GM23338 (cell line): Measurements from ENCODE around the gene CCR6. TPM values are rescaled to one million over a fixed set of nuclear protein-coding genes. Genes with fewer than 3 reads are reported as not detected.
A peak's percentile ranks its signal among the peaks of the same experiment; 100 is the strongest.

Experiments
- ATAC-seq: fragments of 200-7000 bp; cut with Tn5 transposase; 3 replicates; pipeline ENCODE4 v1.9.1; 2020
- DNase-seq: peaks from one replicate; pipeline ENCODE4 v3.0.0-alpha.2; 2015; ENCODE audit warnings: low spot score
- H2AFZ ChIP-seq: fragments of 200-600 bp; sonication (generic); 2 replicates; pipeline ENCODE4 v1.8.0; 2016; ENCODE audit warnings: antibody characterized with exemption, mild to moderate bottlenecking, moderate library complexity
- H3F3A ChIP-seq: fragments of 200-600 bp; sonication (generic); replicated peaks from 2 replicates; pipeline ENCODE4 v1.8.0; 2017; ENCODE audit warnings: antibody characterized with exemption, mixed run types, low read depth
- H3K27ac ChIP-seq: fragments of 200-600 bp; sonication (generic); 2 replicates; pipeline ENCODE4 v1.6.1; 2016; ENCODE audit warnings: low read depth
- H3K27me3 ChIP-seq: fragments of 200-600 bp; sonication (generic); 2 replicates; pipeline ENCODE4 v1.8.0; 2016; ENCODE audit warnings: mild to moderate bottlenecking, mixed run types, moderate library complexity; ENCODE audit not compliant: insufficient read depth
- H3K36me3 ChIP-seq: fragments of 200-600 bp; sonication (generic); 2 replicates; pipeline ENCODE4 v1.8.0; 2016; ENCODE audit warnings: mild to moderate bottlenecking; ENCODE audit not compliant: insufficient read depth
- H3K4me1 ChIP-seq: fragments of 200-600 bp; sonication (generic); 2 replicates; pipeline ENCODE4 v1.8.0; 2016; ENCODE audit warnings: mild to moderate bottlenecking, moderate library complexity; ENCODE audit not compliant: insufficient read depth
- H3K4me2 ChIP-seq: fragments of 200-600 bp; sonication (generic); 2 replicates; pipeline ENCODE4 v1.7.1; 2017; ENCODE audit warnings: mixed run types
- H3K4me3 ChIP-seq: fragments of 200-600 bp; sonication (generic); 2 replicates; pipeline ENCODE4 v1.6.1; 2016; ENCODE audit warnings: mixed run types
- H3K79me2 ChIP-seq: fragments of 200-600 bp; sonication (generic); replicated peaks from 2 replicates; pipeline ENCODE4 v1.8.0; 2017; ENCODE audit warnings: mild to moderate bottlenecking; ENCODE audit not compliant: insufficient read depth
- H3K9me2 ChIP-seq: fragments of 200-600 bp; sonication (generic); 2 replicates; pipeline ENCODE4 v1.8.0; 2017; ENCODE audit not compliant: insufficient read depth
- H4K20me1 ChIP-seq: fragments of 200-600 bp; sonication (generic); replicated peaks from 2 replicates; pipeline ENCODE4 v1.8.0; 2017; ENCODE audit warnings: mild to moderate bottlenecking; ENCODE audit not compliant: insufficient read depth
- H3K27ac Mint-ChIP-seq: 2 replicates; pipeline ENCODE4 v1.8.0; 2020; ENCODE audit warnings: inconsistent platforms, mild to moderate bottlenecking, moderate library complexity, mixed read lengths
- H3K27me3 Mint-ChIP-seq: 3 replicates; pipeline ENCODE4 v1.8.0; 2022; ENCODE audit warnings: low read depth, mild to moderate bottlenecking, moderate library complexity, mixed read lengths, inconsistent platforms; ENCODE audit not compliant: insufficient read depth, poor library complexity
- H3K36me3 Mint-ChIP-seq: 3 replicates; pipeline ENCODE4 v1.8.0; 2021; ENCODE audit warnings: low read depth, mild to moderate bottlenecking, inconsistent platforms, moderate library complexity, mixed read lengths
- H3K4me1 Mint-ChIP-seq: 3 replicates; pipeline ENCODE4 v1.8.0; 2020; ENCODE audit warnings: mild to moderate bottlenecking, inconsistent platforms, mixed read lengths
- H3K4me3 Mint-ChIP-seq: 3 replicates; pipeline ENCODE4 v1.8.0; 2021; ENCODE audit warnings: moderate library complexity, mild to moderate bottlenecking, inconsistent platforms, mixed read lengths
- H3K9me3 Mint-ChIP-seq: 3 replicates; pipeline ENCODE4 v1.8.0; 2020; ENCODE audit warnings: moderate library complexity, mild to moderate bottlenecking, inconsistent platforms, mixed read lengths
- CTCF ChIP-seq, 2 experiments: fragments of 200-600 bp in 1 of 2; sonication (generic) in 1 of 2; conservative IDR thresholded peaks; 2 replicates each; pipeline versions ENCODE4 v1.5.1 to v1.6.1; 2016 to 2017; ENCODE audit warnings: antibody characterized with exemption in 2 of 2, low read depth in 2 of 2, mild to moderate bottlenecking in 2 of 2, moderate library complexity in 1 of 2
- ETS1 ChIP-seq: IDR thresholded peaks from 2 replicates; pipeline ENCODE4 v1.6.1; 2016; ENCODE audit warnings: antibody characterized with exemption
- EZH2 ChIP-seq: fragments of 200-600 bp; sonication (generic); IDR thresholded peaks from one replicate; pipeline ENCODE4 v1.8.0; 2017; ENCODE audit warnings: antibody characterized with exemption, mild to moderate bottlenecking, low read depth; ENCODE audit not compliant: unreplicated experiment
- EZH2phosphoT487 ChIP-seq: fragments of 200-600 bp; sonication (generic); IDR thresholded peaks from one replicate; pipeline ENCODE4 v1.8.1; 2018; ENCODE audit warnings: antibody characterized with exemption; ENCODE audit not compliant: unreplicated experiment
- JUNB ChIP-seq: IDR thresholded peaks from one replicate; pipeline ENCODE4 v1.6.1; 2016; ENCODE audit warnings: antibody characterized with exemption; ENCODE audit not compliant: unreplicated experiment
- NANOG ChIP-seq: IDR thresholded peaks from 2 replicates; pipeline ENCODE4 v1.6.1; 2016; ENCODE audit warnings: antibody characterized with exemption, borderline replicate concordance
- REST ChIP-seq: IDR thresholded peaks from one replicate; pipeline ENCODE4 v1.6.1; 2018; ENCODE audit warnings: antibody characterized with exemption; ENCODE audit not compliant: unreplicated experiment
- STAT1 ChIP-seq: IDR thresholded peaks from one replicate; pipeline ENCODE4 v1.6.1; 2016; ENCODE audit warnings: antibody characterized with exemption; ENCODE audit not compliant: unreplicated experiment
- ZNF114 ChIP-seq: fragments of 250-450 bp; sonication (Bioruptor Pico); IDR thresholded peaks from 2 replicates; pipeline ENCODE4 v1.5.0; 2020; ENCODE audit warnings: mild to moderate bottlenecking, moderate library complexity
- ZNF331 ChIP-seq: fragments of 250-450 bp; sonication (Bioruptor Pico); IDR thresholded peaks from 2 replicates; pipeline ENCODE4 v1.5.0; 2020; ENCODE audit warnings: low read depth, mild to moderate bottlenecking, moderate library complexity
- polyA plus RNA-seq: library from polyadenylated mRNA; unstranded; fragments of >200 nt; fragmentation: Nextera tagmentation; extraction: Ambion mirVana; gene quantifications from 2 replicates; pipeline ENCODE4 v1.2.1, GENCODE V29; 2016
- total RNA-seq: library from RNA; depleted of rRNA; stranded (reverse); fragments of >200 nt; shearing (Covaris generic); gene quantifications from 2 replicates; pipeline ENCODE4 v1.2.3, GENCODE V29; 2014

CCR6 gene
- total and polyA plus RNA-seq, 2 experiments from 2014 or later: not detected

GRCh38 chr6:167094436-167094819 lies 28.5 kb upstream of the CCR6 start (continued):
- TF ChIP-seq REST: no peak
- no peak for TF ChIP-seq ZNF114 (CRISPR knock-in tag)
- no peak for TF ChIP-seq ETS1
- no peak for TF ChIP-seq JUNB
- TF ChIP-seq ZNF331 (CRISPR knock-in tag): no peak
- no peak for TF ChIP-seq EZH2
- no peak for TF ChIP-seq CTCF (conservative IDR thresholded peaks at IDR 0.05; ENCODE audit: low read depth in 2 of 2)
- TF ChIP-seq EZH2phosphoT487: no peak
- no peak for TF ChIP-seq STAT1

- DNase-seq (no peak), ATAC-seq (no peak)
- Histone ChIP-seq H3K4me1 (peaks cover 7% of the 10 kb centered on the region; the same call in 1 of the 2 replicates), H2AFZ (peak overlapping the region; percentile 90; the same call in 1 of the 2 replicates), H4K20me1 (no peaks in the 10 kb centered on the region), H3K79me2 (no peaks in the 10 kb centered on the region), H3K4me3 (no peak overlapping the region), H3K36me3 (no peaks in the 10 kb centered on the region), H3K27ac (no peak overlapping the region), H3F3A (no peaks in the 10 kb centered on the region), H3K4me2 (no peak overlapping the region), H3K9me2 (no peaks in the 10 kb centered on the region), H3K27me3 (no peaks in the 10 kb centered on the region)
- Mint-ChIP-seq H3K27ac (no peak overlapping the region), H3K27me3 (peaks cover 3% of the 10 kb centered on the region), H3K36me3 (no peaks in the 10 kb centered on the region), H3K4me1 (peaks cover 11% of the 10 kb centered on the region), H3K9me3 (no peaks in the 10 kb centered on the region), H3K4me3 (no peak overlapping the region)
- TF ChIP-seq REST (no peak), ETS1 (no peak), NANOG (no peak), CTCF (conservative IDR thresholded peaks at IDR 0.05; ENCODE audit: low read depth in 2 of 2) (no peak), ZNF114 (CRISPR knock-in tag) (no peak), JUNB (no peak)
Measured at GRCh38 chr6:167094820-167095637, 27.9 kb upstream of the CCR6 start.
